GM21515 (cell line): ENCODE measurements around the gene NEK2.
"Not testable (repeated sequence)": the region's sequence is repeated elsewhere in the genome, so short reads cannot be mapped to it uniquely, and the experiment has no call there.

ENCODE experiments used
- ATAC-seq: cut with Tn5 transposase; IDR thresholded peaks from one replicate; pipeline ENCODE4 v1.9.1; 2021; ENCODE audit not compliant: unreplicated experiment

The NEK2 gene

DNA sequence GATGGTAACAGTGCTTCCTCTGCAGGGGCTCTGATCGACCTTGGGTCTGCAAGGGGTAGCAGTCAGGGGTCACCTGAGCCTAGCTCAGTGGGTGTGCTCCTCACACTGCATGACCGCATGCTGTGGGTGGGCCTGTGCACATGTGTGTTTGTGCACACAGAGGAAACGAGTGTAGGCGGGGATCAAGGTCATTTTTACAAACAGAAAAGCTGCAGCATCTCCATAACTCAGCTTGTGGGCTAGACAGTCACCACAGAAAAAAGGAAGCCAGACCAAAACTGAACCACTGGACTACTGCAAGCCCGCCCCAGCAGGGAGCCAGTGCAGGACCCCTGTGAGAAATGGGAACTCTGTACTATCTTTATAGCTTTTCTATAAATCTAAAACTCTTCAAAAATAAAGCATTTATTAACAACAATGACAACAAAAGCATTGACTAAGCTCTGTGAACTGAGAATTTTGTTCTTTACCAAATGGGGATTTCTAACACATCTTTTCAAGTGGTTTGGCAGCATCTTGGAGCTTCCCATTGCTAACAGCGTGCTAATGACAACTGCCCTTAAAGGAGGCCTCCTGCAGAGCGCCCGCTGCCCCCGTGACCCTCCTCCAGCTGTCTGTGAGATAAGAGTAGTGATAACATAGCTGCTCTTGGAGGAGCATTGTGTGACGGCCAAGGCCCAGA, 19.9 kb upstream of the NEK2 start:
- peak; percentile 47 for ATAC-seq

DNA sequence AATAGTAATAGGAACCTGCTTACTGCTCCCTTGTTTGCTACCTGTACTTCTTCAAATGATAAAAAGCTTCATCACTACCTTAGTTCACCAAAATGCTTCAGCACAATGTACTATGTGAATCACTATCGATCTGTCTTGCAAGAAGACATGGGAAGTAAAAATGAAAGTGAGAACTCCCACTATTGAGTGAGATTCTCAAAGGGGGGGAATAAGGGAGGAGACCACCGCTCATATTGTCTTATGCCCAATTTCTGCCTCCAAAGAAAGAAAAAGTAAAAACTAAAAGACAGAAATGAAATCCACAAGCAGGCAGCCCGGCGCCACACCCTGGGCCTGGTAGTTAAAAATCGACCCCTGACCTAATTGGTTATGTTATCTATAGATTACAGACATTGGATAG, 18.5 kb upstream of the NEK2 start:
- ATAC-seq = not testable (repeated sequence)

DNA sequence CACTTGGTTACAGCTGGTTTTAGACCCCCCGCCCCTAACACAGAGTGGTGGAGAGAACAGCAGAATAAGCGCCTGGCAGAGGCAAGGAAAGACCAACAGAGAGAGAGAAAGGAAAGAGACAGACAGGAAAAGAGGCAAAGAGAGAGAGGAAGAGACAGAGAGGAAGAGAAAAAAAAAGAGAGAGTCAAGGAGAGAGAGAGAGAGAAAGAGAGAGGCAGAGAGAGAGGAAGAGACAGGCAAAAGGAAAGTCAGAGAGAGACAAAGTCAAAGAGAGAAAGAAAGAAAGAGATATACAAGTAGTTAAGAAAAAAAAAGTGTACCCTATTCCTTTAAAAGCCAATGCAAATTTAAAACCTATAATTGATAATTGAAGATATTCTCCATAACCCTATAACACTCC, 13.0 kb upstream of the NEK2 start:
- ATAC-seq = no peak

- no peak for ATAC-seq
Observed at GRCh38 chr1:211687462-211688215, 12.2 kb upstream of the NEK2 start.

DNA sequence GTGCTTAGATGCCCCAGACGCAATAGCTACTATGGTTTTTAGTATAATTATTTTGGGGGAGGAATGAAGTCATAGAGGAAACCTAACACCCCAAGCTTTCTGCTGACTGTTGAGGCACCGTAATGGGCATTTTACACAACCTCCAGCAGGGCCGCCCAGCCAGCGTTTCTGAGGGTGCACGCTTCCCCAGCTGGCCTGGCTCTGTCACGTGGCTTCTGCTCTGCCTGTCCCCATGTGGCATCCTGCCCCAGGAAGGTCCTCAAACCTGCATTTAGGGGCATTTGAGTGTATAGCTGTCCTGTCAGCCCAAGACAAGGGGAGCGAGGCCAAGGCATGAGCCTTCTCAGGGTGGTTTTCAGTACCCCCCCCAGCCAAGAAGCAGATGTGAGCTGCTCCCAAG, 10.4 kb upstream of the NEK2 start:
- no peak for ATAC-seq

DNA sequence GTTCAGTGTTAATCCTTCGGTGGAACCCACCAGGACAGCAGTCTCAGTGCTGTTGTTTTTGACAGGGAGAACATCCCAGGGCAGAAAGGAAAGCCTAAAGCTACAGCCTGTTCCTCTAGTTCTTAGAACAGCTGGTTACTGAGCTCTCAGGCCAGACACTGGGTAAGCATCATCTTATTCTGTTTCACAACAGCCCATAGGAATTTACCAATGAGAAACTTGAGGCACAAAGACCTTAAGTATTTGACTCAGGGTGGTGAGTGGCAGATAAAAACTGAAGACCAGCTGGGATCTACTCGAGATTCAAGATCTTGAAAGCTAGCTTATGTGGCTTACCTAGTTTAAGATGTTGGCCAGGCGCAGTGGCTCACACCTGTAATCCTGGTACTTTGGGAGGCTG, 9.4 kb upstream of the NEK2 start:
- no peak for ATAC-seq

GRCh38 chr1:211684331-211684730, 8.9 kb upstream of the NEK2 start:
- ATAC-seq = no peak

DNA sequence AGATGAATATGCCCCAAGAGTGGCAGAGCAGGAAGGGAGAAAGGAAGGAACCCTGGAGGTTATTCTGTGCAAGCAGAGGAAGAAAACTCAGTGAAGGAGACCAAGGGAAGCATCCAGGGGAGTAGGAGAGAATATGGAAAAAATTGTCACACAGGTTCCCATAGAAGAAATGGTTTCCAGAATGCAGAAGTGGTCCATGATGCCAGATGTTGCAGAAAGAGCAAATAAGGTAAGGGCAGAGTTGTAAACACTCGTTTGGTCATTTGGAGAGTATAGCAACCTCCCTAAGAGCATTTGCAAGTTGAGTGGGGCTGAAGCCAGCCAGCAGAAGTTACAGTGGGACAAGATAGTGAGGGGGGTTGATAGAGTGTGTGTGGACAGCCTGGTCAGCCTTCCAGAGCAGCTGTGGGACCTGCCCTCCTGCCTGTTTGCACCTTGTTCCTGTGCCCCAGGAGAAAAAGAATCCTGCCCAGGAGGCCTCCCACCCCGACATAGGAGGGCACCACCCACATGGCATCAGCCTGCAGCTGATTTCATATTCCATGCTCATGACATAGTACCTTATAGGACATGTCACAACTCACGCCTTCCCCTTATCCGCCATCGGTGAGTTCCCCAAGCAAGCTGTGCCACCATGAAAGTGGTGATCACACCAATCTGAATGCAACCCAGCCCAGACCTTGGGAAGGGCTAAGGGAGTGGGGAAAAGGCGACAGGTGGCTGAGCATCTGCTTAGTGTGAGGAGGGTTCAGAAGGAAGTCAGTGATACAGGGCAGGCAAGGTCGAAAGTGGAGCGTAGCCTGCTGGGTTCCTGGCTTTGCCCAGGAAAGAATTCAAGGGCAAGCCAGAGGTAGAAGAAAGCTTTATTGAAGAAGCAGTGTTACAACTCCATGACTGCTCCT, 8.2 kb upstream of the NEK2 start:
- ATAC-seq = no peak

DNA sequence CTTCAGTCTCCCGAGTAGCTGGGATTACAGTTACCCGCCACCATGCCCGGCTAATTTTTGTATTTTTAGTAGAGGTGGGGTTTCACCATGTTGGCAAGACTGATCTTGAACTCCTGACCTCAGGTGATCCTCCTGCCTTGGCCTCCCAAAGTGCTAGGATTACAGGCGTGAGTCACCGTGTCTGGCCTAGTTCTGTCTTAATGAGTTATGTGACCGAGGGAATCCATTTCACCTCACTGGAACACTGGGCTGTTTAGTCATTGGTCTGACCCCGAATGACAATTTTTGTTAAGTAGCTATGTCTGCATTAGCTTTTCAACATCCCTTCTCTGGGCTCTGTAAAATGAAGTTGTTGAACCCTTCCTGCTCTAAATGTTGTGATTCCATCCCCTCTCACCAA, 6.8 kb upstream of the NEK2 start:
- not testable (repeated sequence) for ATAC-seq

DNA sequence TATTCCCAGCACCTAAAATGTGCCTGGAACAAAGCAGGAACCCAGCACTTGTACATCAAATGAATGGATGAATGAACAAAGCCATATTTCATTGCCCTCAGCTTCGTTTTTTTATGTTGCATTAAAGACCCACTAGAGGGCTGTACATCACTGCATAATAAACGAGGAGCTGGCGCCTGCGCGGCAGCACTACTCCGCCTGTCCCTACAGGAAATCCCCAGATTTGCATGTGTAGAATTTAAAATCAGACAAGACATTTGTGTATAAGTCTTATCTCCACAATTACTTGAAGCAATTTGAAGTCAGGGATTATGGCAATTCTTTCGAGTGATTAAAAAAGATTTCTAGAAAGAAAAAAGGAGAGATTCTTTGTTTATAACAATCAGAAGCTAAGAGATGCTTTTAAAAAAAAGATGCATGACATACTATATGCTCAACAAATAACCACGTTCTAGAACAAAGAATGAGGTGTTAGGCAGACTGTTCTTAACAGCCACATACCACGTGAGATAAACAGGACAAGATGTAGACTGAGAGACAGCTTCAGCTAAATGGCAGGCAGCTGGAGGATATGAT, 5.4 kb upstream of the NEK2 start:
- peak; percentile 67 for ATAC-seq

DNA sequence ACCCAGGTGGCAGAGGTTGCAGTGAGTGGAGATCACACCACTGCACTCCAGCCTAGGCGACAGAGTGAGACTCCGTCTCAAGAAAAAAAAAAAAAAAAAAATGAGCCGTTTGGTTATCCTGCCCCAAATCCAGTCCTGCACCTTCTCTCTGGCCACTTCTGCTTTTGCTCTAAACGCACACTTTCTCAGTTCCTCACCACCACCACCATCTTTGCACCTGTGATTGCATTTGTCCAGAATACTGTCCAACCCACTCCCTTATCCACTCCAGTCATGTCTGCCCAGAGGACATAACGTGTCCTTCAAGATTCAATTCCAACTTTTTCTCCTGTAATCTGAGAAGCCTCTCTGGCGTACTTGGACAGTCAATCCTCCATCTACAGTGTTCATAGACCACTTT, 2.2 kb upstream of the NEK2 start:
- ATAC-seq = peak; percentile 51

GRCh38 chr1:211676761-211677160, 1.3 kb upstream of the NEK2 start:
- no peak for ATAC-seq

DNA sequence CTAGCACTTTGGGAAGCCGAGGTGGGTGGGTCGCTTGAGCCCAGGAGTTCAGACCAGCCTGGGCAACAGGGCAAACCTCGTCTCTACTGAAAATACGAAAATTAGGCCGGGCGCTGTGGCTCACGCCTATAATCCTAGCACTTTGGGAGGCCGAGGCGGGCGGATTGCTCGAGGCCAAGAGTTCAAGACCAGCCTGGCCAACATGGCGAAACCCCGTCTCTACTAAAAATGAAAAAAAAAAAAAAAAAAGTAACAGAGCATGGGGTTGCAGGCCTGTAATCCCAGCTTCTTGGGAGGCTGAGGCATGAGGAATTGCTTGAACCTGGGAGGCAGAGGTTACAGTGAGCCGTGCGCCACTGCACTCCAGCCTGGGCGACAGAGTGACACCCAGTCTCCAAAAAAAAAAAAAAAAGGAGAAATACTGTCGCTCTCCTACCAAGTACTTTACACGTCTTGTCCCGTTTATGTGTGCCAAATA, 724 bp upstream of the NEK2 start:
- no peak for ATAC-seq

- no peak for ATAC-seq
Observed at GRCh38 chr1:211667065-211667617, 8.3 kb downstream of the NEK2 start.

- no peak for ATAC-seq
Observed at GRCh38 chr1:211660718-211661222, 14.7 kb downstream of the NEK2 start.

- ATAC-seq = no peak
Observed at GRCh38 chr1:211656728-211657127, 18.7 kb downstream of the NEK2 start.

- ATAC-seq = peak; percentile 91
Observed at GRCh38 chr1:211654838-211655787, 20.3 kb downstream of the NEK2 start.

- no peak for ATAC-seq
Observed at GRCh38 chr1:211653959-211654496, 21.4 kb downstream of the NEK2 start.

- no peak for ATAC-seq
Observed at GRCh38 chr1:211653293-211653692, 22.1 kb downstream of the NEK2 start.
